ENCODE results near the gene CCNB2.
"Not testable (repeated sequence)": the region's sequence is repeated elsewhere in the genome, so short reads cannot be mapped to it uniquely, and the experiment has no call there.

Gene CCNB2

GRCh38 chr15:59115047-59115446 lies 10.1 kb downstream of the CCNB2 start:
- H3K4me3 ChIP-seq (ENCODE audit: low read depth, low read length), result no peak overlapping the region
- DNase-seq (ENCODE audit: low read depth), result no peak
- TF ChIP-seq, protein P1, sequence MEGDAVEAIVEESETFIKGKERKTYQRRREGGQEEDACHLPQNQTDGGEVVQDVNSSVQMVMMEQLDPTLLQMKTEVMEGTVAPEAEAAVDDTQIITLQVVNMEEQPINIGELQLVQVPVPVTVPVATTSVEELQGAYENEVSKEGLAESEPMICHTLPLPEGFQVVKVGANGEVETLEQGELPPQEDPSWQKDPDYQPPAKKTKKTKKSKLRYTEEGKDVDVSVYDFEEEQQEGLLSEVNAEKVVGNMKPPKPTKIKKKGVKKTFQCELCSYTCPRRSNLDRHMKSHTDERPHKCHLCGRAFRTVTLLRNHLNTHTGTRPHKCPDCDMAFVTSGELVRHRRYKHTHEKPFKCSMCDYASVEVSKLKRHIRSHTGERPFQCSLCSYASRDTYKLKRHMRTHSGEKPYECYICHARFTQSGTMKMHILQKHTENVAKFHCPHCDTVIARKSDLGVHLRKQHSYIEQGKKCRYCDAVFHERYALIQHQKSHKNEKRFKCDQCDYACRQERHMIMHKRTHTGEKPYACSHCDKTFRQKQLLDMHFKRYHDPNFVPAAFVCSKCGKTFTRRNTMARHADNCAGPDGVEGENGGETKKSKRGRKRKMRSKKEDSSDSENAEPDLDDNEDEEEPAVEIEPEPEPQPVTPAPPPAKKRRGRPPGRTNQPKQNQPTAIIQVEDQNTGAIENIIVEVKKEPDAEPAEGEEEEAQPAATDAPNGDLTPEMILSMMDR (IDR thresholded peaks at IDR 0.05; ENCODE audit: control insufficient read depth, extremely low read depth, insufficient read depth), result no peak

- no peak overlapping the region for H3K4me3 ChIP-seq (ENCODE audit: low read depth, low read length)
- TF ChIP-seq, protein P1 (IDR thresholded peaks at IDR 0.05; ENCODE audit: control insufficient read depth, extremely low read depth, insufficient read depth), result no peak
- DNase-seq (ENCODE audit: low read depth), result no peak
Observed at GRCh38 chr15:59116141-59116540, 11.2 kb downstream of the CCNB2 start.

DNA sequence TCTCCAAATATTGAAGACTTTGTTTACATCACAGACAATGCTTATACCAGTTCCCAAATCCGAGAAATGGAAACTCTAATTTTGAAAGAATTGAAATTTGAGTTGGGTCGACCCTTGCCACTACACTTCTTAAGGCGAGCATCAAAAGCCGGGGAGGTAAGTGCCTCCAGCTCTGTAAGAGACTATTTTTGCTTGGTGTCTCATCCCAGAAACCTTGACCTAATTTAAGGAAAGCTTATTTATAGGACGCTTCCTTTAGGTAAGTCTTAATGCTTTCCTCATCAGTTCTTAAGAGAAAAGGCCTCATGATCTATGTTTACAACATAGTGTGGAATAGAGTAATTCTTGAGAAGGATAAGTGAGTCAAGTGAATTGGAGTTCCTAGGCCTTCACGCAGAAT lies 11.8 kb downstream of the CCNB2 start:
- TF ChIP-seq, protein P1 (IDR thresholded peaks at IDR 0.05; ENCODE audit: control insufficient read depth, extremely low read depth, insufficient read depth), result no peak
- no peak overlapping the region for H3K4me3 ChIP-seq (ENCODE audit: low read depth, low read length)
- DNase-seq (ENCODE audit: low read depth), result no peak

DNA sequence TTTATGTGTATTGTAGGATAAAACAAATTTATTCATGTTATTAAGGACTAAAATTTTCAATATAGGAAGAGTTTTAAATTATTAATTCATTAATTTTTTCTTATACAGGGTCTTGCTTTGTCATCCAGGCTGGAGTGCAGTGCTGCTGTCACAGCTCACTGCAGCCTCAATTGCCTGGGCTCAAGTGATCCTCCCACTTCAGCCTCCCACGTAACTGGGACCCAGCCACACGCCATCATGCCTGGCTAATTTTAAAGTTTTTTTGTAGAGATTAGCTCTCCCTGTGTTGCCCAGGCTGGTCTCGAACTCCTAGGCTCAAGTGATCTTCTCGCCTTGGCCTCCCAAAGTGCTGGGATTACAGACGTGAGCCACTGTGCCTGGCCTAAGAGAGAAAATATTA lies 14.7 kb downstream of the CCNB2 start:
- TF ChIP-seq, protein P1 (IDR thresholded peaks at IDR 0.05; ENCODE audit: control insufficient read depth, extremely low read depth, insufficient read depth), result no peak
- no peak for DNase-seq (ENCODE audit: low read depth)
- no peak overlapping the region for H3K4me3 ChIP-seq (ENCODE audit: low read depth, low read length)

DNA sequence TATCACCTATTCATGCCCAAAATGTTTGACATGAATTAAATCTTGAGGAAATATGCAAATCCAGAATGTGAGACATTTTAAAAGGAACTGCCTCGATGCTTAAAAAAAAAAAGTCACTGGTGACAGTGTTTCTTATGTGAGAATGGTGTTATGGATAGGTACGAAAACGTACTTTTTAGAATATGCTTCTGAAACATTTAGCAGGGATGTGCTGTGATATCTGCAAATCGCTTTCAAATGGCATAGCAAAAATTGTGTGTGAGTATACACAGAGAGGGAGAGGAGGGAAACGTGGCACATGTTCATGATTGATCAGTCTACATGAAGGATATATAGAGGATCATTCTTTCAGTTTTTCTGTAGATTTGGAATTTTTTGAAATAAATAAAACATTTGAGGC lies 16.0 kb downstream of the CCNB2 start:
- DNase-seq (ENCODE audit: low read depth), result no peak
- no peak overlapping the region for H3K4me3 ChIP-seq (ENCODE audit: low read depth, low read length)
- TF ChIP-seq, protein P1 (IDR thresholded peaks at IDR 0.05; ENCODE audit: control insufficient read depth, extremely low read depth, insufficient read depth), result no peak

GRCh38 chr15:59124261-59124660 lies 19.3 kb downstream of the CCNB2 start:
- H3K4me3 ChIP-seq (ENCODE audit: low read depth, low read length), result no peak overlapping the region
- no peak for DNase-seq (ENCODE audit: low read depth)
- TF ChIP-seq, protein P1 (IDR thresholded peaks at IDR 0.05; ENCODE audit: control insufficient read depth, extremely low read depth, insufficient read depth), result no peak

DNA sequence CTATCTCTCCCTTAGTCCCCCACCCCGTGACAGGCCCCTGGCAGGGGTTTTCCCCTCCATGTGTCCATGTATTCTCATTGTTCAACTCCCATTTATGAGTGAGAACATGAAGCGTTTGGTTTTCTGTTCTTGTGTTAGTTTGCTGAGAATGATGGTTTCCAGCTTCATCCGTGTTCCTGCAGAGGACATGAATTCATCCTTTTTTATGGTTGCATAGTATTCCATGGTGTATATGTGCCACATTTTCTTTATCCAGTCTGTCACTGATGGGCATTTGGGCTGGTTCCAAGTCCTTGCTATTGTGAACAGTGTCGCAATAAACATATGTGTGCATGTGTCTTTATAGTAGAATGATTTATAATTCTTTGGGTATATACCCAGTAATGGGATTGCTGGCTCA lies 20.7 kb downstream of the CCNB2 start:
- not testable (repeated sequence) for DNase-seq (ENCODE audit: low read depth); H3K4me3 ChIP-seq (ENCODE audit: low read depth, low read length)

- not testable (repeated sequence) for DNase-seq (ENCODE audit: low read depth); H3K4me3 ChIP-seq (ENCODE audit: low read depth, low read length)
Observed at GRCh38 chr15:59127255-59127654, 22.3 kb downstream of the CCNB2 start.
